GM21515 (cell line): ENCODE results near the gene VDR.

Experiments used
- ATAC-seq: cut with Tn5 transposase; IDR thresholded peaks from one replicate; pipeline ENCODE4 v1.9.1; 2021; ENCODE audit not compliant: unreplicated experiment

The VDR gene

GRCh38 chr12:47904713-47905709 lies at the start of gene VDR:
TSS of gene VDR (minus strand) at chr12:47904994. CDS start at chr12:47879113, 25,881 bp downstream.
- ATAC-seq = peak; percentile 66

- no peak for ATAC-seq
Measured at GRCh38 chr12:47954058-47954457, 49.3 kb upstream of the VDR start.

- ATAC-seq = no peak
Measured at GRCh38 chr12:47950856-47951468, 46.2 kb upstream of the VDR start.

- no peak for ATAC-seq
Measured at GRCh38 chr12:47949441-47950341, 44.9 kb upstream of the VDR start.

- ATAC-seq = no peak
Measured at GRCh38 chr12:47947341-47947740, 42.5 kb upstream of the VDR start.

- no peak for ATAC-seq
Measured at GRCh38 chr12:47946413-47947323, 41.9 kb upstream of the VDR start.

GRCh38 chr12:47945341-47945728 lies 40.5 kb upstream of the VDR start:
- no peak for ATAC-seq

- ATAC-seq = no peak
Measured at GRCh38 chr12:47944685-47945340, 40.0 kb upstream of the VDR start.

GRCh38 chr12:47943623-47944340 lies 39.0 kb upstream of the VDR start:
- ATAC-seq = no peak

- ATAC-seq = no peak
Measured at GRCh38 chr12:47942614-47943225, 37.9 kb upstream of the VDR start.

- ATAC-seq = no peak
Measured at GRCh38 chr12:47941871-47942613, 37.2 kb upstream of the VDR start.

- no peak for ATAC-seq
Measured at GRCh38 chr12:47941475-47941780, 36.6 kb upstream of the VDR start.

- no peak for ATAC-seq
Measured at GRCh38 chr12:47940773-47941474, 36.1 kb upstream of the VDR start.

- no peak for ATAC-seq
Measured at GRCh38 chr12:47939009-47939601, 34.3 kb upstream of the VDR start.

- no peak for ATAC-seq
Measured at GRCh38 chr12:47938594-47938993, 33.8 kb upstream of the VDR start.

- ATAC-seq = no peak
Measured at GRCh38 chr12:47938093-47938492, 33.3 kb upstream of the VDR start.

GRCh38 chr12:47935184-47935583 lies 30.4 kb upstream of the VDR start:
- no peak for ATAC-seq
